Transverse colon (tissue), 3 donors: ENCODE results near the gene KLK1.

ENCODE experiments used
- EP300 ChIP-seq: sonication (generic); formaldehyde crosslinking; IDR thresholded peaks from one replicate; pipeline ENCODE4 v1.6.1; 2017; ENCODE audit warnings: antibody characterized with exemption, low read depth
- POLR2A ChIP-seq: fragments of 450-650 bp; IDR thresholded peaks from one replicate; pipeline ENCODE4 v1.6.1; 2016; ENCODE audit warnings: antibody characterized with exemption, mild to moderate bottlenecking, moderate library complexity
- TF ChIP-seq, protein P1 (sequence below), 5 experiments: fragments of 200-600 bp in 3 of 5; fragments of 450-650 bp in 2 of 5; sonication (generic) in 3 of 5; IDR thresholded peaks; 1 replicate in 2 of 5; 2 replicates in 3 of 5; pipeline ENCODE4 v1.5.1; 2016 to 2017; ENCODE audit warnings: antibody characterized with exemption in 5 of 5, inconsistent platforms in 3 of 5, mild to moderate bottlenecking in 2 of 5, moderate library complexity in 1 of 5

DNA sequence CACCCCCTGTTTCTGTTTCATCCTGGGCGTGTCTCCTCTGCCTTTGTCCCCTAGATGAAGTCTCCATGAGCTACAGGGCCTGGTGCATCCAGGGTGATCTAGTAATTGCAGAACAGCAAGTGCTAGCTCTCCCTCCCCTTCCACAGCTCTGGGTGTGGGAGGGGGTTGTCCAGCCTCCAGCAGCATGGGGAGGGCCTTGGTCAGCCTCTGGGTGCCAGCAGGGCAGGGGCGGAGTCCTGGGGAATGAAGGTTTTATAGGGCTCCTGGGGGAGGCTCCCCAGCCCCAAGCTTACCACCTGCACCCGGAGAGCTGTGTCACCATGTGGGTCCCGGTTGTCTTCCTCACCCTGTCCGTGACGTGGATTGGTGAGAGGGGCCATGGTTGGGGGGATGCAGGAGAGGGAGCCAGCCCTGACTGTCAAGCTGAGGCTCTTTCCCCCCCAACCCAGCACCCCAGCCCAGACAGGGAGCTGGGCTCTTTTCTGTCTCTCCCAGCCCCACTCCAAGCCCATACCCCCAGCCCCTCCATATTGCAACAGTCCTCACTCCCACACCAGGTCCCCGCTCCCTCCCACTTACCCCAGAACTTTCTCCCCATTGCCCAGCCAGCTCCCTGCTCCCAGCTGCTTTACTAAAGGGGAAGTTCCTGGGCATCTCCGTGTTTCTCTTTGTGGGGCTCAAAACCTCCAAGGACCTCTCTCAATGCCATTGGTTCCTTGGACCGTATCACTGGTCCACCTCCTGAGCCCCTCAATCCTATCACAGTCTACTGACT, 31.2 kb upstream of the KLK1 start, which contains the start of gene KLK3:
- TF ChIP-seq, protein P1, sequence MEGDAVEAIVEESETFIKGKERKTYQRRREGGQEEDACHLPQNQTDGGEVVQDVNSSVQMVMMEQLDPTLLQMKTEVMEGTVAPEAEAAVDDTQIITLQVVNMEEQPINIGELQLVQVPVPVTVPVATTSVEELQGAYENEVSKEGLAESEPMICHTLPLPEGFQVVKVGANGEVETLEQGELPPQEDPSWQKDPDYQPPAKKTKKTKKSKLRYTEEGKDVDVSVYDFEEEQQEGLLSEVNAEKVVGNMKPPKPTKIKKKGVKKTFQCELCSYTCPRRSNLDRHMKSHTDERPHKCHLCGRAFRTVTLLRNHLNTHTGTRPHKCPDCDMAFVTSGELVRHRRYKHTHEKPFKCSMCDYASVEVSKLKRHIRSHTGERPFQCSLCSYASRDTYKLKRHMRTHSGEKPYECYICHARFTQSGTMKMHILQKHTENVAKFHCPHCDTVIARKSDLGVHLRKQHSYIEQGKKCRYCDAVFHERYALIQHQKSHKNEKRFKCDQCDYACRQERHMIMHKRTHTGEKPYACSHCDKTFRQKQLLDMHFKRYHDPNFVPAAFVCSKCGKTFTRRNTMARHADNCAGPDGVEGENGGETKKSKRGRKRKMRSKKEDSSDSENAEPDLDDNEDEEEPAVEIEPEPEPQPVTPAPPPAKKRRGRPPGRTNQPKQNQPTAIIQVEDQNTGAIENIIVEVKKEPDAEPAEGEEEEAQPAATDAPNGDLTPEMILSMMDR (IDR thresholded peaks at IDR 0.05): no peak
- TF ChIP-seq EP300 (no peak), POLR2A (no peak)
